C4-2B (cell line): ENCODE measurements around the gene PISD.

Experiments
- CTCF ChIP-seq: fragments of 450-650 bp; conservative IDR thresholded peaks from 2 replicates; pipeline ENCODE4 v1.5.1; 2017; ENCODE audit warnings: mild to moderate bottlenecking
- ZFX ChIP-seq: fragments of 450-650 bp; IDR thresholded peaks from 2 replicates; pipeline ENCODE4 v1.6.1; 2017

GRCh38 chr22:31609716-31610115 lies 52.3 kb downstream of the PISD start:
- TF ChIP-seq CTCF (no peak), ZFX (no peak)
